Stimulated activated CD4-positive, alpha-beta T cell treated with anti-CD3 and anti-CD28 coated beads, Interleukin-2, amount 100 ng/mL, for 48 hours (primary cell): ENCODE results near the gene LUC7L2.
"Not testable (repeated sequence)": the region's sequence is repeated elsewhere in the genome, so short reads cannot be mapped to it uniquely, and the experiment has no call there.

ENCODE experiments used
- DNase-seq, 2 donors: peaks; one replicate each; pipeline ENCODE4 v3.0.0-alpha.2; 2020

Gene LUC7L2

DNA sequence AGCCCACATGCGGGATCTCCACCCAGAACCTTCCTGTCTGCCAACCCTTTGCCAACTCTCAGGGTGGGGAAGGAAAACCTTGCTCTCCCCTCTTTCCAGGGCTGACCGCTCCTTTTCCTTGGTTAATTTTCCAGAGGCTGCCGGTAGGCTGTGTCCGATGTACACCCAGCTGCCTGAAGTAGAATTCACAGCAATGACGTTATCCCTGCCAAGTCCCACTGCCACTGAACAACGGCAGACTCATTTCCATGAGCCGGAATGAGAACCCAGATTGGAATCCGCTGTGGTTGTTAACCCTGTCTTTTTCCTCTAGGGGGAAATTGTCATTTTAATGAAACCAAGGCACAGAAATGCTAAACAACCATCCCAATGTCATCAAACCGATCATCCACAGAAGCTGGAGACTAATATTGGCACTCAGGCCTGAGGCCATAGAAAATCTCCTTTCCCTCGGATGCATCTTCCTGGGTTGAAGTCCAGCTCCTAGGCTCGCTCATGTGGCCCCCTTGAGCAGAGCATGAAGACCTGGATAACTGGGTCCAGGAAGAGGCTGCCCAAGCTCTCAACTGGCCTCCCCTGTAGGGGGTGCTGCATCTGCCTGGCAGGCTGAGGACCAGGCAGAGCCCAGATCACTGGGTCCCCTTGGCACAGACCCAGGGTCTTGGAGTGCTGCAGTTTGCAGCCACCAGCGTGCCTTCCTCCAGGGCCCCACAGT is 93.4 kb downstream of the LUC7L2 start:
- no peak for DNase-seq

DNA sequence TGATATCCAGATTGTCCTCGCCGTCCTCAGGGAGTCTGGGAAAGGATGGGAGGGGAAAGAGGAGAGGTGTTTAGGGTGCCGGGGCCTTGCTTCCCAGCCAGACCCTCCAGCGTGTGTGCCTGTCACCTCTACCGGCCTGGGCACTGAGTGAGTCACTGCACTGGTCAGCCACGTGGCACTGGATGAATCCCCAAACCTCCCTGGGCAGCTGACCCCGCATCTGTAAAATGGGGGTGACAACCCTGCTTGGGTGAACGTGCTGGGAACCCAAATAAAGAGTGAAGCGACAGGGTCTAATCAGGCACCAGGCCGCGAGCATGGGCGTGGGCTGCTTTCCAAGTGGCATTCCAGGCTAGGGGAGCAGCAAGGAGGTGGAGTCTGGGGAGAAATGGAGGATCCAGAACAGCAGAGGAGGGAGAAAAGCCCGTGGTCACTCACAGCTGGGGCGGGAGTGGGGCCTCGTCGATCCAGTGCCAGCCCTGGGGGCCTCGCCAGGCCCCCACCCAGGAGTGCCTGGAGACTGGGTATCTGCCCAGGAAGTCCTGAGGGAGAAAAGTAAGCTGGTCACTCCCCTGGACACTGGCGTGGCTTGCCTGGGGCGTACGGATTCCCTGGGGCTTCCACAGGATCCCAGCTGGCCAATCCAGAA is 94.1 kb downstream of the LUC7L2 start:
- no peak for DNase-seq

DNA sequence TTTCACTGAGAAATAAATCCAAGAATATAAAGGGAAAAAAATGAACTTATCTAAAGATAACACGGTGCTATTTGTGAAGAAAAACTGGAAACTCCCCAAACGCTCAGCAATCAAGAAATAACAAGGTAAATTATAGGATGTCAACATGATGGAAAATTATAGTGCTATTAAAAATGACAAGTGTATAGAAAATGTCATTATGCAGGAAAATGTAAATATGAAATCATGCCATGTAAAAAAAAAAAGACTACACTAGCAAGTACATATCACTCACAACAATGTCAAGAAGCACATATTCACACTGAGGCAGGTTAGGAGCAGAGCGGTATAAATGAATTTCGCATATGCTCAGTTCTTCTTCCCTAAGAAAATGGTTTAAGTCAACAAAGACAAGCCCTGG is 96.1 kb downstream of the LUC7L2 start:
- DNase-seq, result no peak

DNA sequence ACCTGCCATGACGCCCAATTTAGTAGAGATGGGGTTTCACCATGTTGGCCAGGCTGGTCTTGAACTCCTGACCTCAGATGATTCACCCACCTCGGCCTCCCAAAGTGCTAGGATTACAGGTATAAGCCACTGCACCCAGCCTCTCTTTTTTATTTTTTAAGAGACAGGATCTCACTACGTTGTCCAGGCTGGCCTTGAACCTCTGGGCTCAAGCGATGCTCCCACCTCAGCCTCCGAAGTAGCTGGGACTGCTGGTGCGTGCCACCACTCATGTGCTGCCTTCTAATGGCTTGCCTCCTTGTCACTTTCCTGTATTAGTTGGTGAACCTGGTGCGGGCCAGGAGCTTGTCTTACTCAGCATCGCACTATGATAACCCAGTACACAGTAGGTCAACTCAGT is 96.8 kb downstream of the LUC7L2 start:
- no peak for DNase-seq

DNA sequence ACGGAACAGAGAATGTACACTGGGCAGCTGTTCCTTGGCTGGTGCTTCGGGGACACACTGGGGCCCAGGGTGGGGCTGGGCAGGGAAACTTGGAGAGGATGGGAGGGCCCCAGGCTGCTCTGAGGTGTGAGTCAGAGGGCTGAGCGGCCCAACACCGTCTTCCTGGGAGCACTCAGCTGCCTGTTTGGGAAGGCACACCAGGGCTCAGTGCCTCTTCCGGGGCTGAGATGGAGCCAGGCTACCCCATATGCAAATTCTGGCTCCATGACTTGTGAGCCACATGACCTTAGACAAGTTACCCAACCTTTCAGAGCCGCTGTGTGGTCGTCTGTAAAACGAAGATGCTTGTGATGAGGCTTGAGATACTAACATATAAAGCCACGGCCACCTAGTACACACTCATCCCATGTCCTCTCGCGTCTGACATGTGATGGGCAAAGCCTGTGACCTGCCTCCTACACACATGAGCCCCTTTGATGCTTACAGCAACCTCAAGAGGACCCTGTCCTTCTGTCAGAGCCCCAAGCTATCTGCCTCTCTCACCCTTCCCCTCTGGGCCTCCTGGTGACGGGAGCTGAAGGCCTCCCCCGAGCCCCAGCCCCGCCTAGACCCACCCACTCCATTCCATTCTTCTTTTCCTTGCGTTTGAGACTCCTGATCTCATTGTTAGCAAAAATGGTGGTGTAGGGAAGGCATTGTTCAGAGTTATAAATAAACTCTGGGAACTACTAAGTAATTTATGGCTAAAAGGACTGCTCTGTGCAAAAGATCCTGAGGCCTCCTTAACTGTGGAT is 97.7 kb downstream of the LUC7L2 start:
- DNase-seq, result no peak

DNA sequence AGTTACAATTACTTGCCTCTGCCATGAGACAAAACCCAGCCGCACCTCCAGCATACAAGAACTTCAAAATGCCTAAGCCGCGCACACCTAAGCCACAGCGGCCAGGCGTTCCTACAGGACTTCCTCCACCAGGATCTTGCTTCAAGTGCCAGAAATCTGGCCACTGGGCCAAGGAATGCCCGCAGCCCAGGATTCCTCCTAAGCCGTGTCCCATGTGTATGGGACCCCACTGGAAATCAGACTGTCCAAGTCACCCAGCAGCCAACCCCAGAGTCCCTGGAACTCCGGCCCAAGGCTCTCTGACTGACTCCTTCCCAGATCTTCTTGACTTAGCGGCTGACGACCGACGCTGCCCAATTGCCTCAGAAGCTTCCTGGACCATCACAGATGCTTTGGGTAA is 103.7 kb downstream of the LUC7L2 start:
- not testable (repeated sequence) for DNase-seq

DNA sequence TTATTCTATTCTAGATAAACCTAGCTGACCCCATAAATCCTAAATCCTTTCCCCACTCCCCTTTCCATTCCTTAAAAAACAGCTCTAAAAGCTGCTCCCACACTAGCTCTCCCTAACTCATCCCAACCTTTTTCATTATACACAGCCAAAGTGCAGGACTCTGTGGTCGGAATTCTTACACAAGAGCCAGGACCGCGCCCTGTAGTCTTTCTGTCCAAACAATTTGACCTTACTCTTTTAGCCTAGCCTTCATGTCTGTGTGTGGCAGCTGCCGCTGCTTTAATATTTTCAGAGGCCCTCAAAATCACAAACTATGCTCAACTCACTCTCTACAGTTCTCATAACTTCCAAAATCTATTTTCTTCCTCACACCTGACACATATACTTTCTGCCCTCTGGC is 104.8 kb downstream of the LUC7L2 start:
- DNase-seq, result not testable (repeated sequence)

DNA sequence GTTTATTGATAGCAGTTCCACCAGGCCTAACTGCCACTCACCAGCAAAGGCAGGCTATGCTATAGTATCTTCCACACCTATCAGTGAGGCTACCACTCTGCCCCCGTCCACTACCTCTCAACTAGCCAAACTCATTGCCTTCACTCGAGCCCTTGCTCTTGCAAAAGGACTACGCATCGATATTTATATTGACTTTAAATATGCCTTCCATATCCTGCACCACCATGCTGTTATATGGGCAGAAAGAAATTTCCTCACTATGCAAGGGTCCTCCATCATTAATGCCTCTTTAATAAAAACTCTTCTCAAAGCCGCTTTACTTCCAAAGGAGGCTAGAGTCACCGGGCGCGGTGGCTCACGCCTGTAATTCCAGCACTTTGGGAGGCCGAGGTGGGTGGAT is 105.4 kb downstream of the LUC7L2 start:
- not testable (repeated sequence) for DNase-seq

DNA sequence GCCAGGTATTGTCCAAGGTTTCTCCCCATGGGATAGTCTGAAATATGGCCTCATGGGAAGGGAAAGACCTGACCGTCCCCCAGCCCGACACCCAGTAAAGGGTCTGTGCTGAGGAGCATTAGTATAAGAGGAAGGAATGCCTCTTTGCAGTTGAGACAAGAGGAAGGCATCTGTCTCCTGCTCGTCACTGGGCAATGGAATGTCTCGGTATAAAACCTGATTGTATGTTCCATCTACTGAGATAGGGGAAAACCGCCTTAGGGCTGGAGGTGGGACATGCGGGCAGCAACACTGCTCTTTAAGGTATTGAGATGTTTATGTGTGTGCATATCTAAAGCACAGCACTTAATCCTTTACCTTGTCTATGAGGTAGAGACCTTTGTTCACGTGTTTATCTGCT is 108.0 kb downstream of the LUC7L2 start:
- not testable (repeated sequence) for DNase-seq

DNA sequence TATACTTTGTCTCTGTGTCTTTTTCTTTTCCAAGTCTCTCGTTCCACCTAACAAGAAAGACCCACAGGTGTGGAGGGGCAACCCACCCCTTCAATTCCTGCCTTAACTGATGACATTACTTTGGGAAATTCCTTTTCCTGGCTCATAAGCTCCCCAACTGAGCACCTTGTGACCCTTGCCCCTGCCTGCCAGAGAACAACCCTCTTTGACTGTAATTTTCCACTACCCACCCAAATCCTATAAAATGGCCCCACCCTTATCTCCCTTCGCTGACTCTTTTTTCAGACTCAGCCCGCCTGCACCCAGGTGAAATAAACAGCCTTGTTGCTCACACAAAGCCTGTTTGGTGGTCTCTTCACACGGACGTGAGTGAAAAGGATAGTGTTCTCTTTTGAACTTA is 108.6 kb downstream of the LUC7L2 start:
- DNase-seq, result not testable (repeated sequence)

DNA sequence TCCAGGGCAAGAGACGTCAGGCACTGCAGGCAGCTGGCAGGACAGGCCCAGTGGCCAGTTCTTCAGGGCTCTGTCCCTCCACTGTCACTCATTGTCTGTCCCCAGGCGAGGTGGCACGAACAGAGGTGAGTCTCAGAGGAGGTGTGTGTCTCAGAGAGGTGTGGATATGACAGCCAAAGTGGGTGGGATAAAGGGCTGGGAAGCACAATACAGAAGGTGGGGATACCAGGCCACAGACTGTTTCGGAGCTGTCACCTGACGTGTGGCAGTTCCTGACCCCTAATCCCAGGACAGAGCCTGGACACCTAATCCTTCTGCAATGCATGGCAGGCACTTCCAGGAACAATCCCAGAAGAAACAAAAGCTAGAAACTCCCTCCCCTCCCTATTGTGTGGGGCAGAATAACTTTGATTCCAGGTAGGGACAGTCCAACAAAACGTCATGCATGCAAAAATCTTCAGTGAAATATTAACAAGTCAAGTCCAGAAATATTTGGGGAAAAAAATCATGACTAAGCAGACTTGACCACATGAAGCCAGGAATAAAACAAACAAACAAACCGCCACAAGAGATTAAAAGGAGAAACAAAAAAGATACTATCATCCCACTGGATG is 112.2 kb downstream of the LUC7L2 start:
- no peak for DNase-seq
